OCI-LY7 (cell line): ENCODE results near the gene INPP5J. TPM values are rescaled to one million over a fixed set of nuclear protein-coding genes. Genes with fewer than 3 reads are reported as not detected.

Experiments used
- BruUV-seq: library from RNA; stranded (reverse); fragments of 400-500 nt; replicated peaks from 2 replicates; lab custom pipeline; 2021; lab: Mats Ljungman, UMichigan
- CTCF ChIA-PET: fragments of 300-600 bp; sonication (Branson Sonifier 250); formaldehyde crosslinking; loops from one replicate; lab custom pipeline; 2022; ENCODE audit warnings: antibody characterized with exemption; ENCODE audit not compliant: unreplicated experiment; lab: Charles Lee
- POLR2A ChIA-PET: fragments of 300-600 bp; sonication (Branson Sonifier 250); formaldehyde crosslinking; loops from one replicate; lab custom pipeline; 2022; ENCODE audit warnings: antibody characterized with exemption; lab: Charles Lee
- DNase-seq: peaks from one replicate; pipeline ENCODE4 v3.0.0-alpha.2; 2015; ENCODE audit warnings: low spot score
- H2AFZ ChIP-seq: fragments of 200-600 bp; sonication (generic), shearing (Covaris generic); 2 replicates; pipeline ENCODE4 v1.6.1; 2014; ENCODE audit warnings: mild to moderate bottlenecking, antibody characterized with exemption, low read length, moderate library complexity
- H3K27ac ChIP-seq: fragments of 200-600 bp; sonication (generic); 2 replicates; pipeline ENCODE4 v1.5.1; 2014; ENCODE audit warnings: mixed run types, low read depth, mild to moderate bottlenecking, moderate library complexity, low read length, inconsistent platforms; ENCODE audit not compliant: poor library complexity, severe bottlenecking
- H3K36me3 ChIP-seq: fragments of 200-600 bp; sonication (generic); 2 replicates; pipeline ENCODE4 v1.6.1; 2014; ENCODE audit warnings: mild to moderate bottlenecking, antibody characterized with exemption, low read length, moderate library complexity, mixed read lengths; ENCODE audit not compliant: insufficient read depth
- H3K4me1 ChIP-seq: fragments of 200-600 bp; sonication (generic); 2 replicates; pipeline ENCODE4 v1.5.1; 2014; ENCODE audit warnings: mild to moderate bottlenecking, low read length; ENCODE audit not compliant: insufficient read depth, poor library complexity, severe bottlenecking
- H3K4me2 ChIP-seq: fragments of 200-600 bp; sonication (generic); 2 replicates; pipeline ENCODE4 v1.6.1; 2014; ENCODE audit warnings: mild to moderate bottlenecking, low read length
- H3K4me3 ChIP-seq: fragments of 200-600 bp; sonication (generic); 2 replicates; pipeline ENCODE4 v1.5.1; 2014; ENCODE audit warnings: mild to moderate bottlenecking, low read depth, low read length; ENCODE audit not compliant: poor library complexity, severe bottlenecking
- H3K79me2 ChIP-seq: fragments of 200-600 bp; sonication (generic); 2 replicates; pipeline ENCODE4 v1.6.1; 2016; ENCODE audit warnings: low read depth, mild to moderate bottlenecking, low read length, moderate library complexity, mixed read lengths; ENCODE audit not compliant: insufficient read depth
- H3K9me2 ChIP-seq: fragments of 200-600 bp; sonication (generic); 2 replicates; pipeline ENCODE4 v1.6.1; 2016; ENCODE audit warnings: mild to moderate bottlenecking, low read length, mixed read lengths; ENCODE audit not compliant: insufficient read depth
- H3K9me3 ChIP-seq: fragments of 200-600 bp; sonication (generic); 2 replicates; pipeline ENCODE4 v1.6.1; 2014; ENCODE audit warnings: mild to moderate bottlenecking, mixed run types, low read length, mixed read lengths
- H4K20me1 ChIP-seq: fragments of 200-600 bp; sonication (generic); 2 replicates; pipeline ENCODE4 v1.6.1; 2014; ENCODE audit warnings: mild to moderate bottlenecking, antibody characterized with exemption, low read length, moderate library complexity, mixed read lengths; ENCODE audit not compliant: insufficient read depth
- CTCF ChIP-seq: fragments of 200-600 bp; sonication (generic); conservative IDR thresholded peaks from 2 replicates; pipeline ENCODE4 v1.5.1; 2014; ENCODE audit warnings: mild to moderate bottlenecking, antibody characterized with exemption, low read length, moderate library complexity, mixed read lengths
- EZH2phosphoT487 ChIP-seq: fragments of 200-600 bp; sonication (generic); IDR thresholded peaks from 2 replicates; pipeline ENCODE4 v1.6.1; 2018; ENCODE audit warnings: low read depth, borderline replicate concordance, mild to moderate bottlenecking, mixed run types, antibody characterized with exemption, low read length, moderate library complexity, mixed read lengths
- intact Hi-C: fragments of 100-400 bp; cut with micrococcal nuclease; formaldehyde crosslinking; loops from one replicate; pipeline ENCODE4 v1.10.0; 2022; ENCODE audit not compliant: unreplicated experiment
- total RNA-seq, 2 experiments: library from RNA; depleted of rRNA in 1 of 2; stranded (reverse); fragments of >200 nt in 1 of 2; shearing (Covaris generic) in 1 of 2; gene quantifications; 2 replicates each; pipeline ENCODE4 v1.2.3, GENCODE V29; 2014 to 2022

INPP5J gene
- total RNA-seq, 2 experiments from 2014 or later = 7.5 TPM; not detected in 1

GRCh38 chr22:31124811-31125465, 2.2 kb downstream of the INPP5J start:
- intact Hi-C loops = no loop called here
- H3K4me2 ChIP-seq = no peak overlapping the region
- CTCF ChIA-PET = no interaction called here
- no peaks in the 10 kb centered on the region for H4K20me1 ChIP-seq
- H3K9me3 ChIP-seq = no peaks in the 10 kb centered on the region
- TF ChIP-seq CTCF (no peak), EZH2phosphoT487 (no peak)
- H3K4me3 ChIP-seq = no peak overlapping the region
- no peaks in the 10 kb centered on the region for H3K79me2 ChIP-seq
- no peak overlapping the region for H2AFZ ChIP-seq
- POLR2A ChIA-PET = no interaction called here
- H3K9me2 ChIP-seq = no peaks in the 10 kb centered on the region
- no peak overlapping the region for H3K27ac ChIP-seq
- no TSS peak for BruUV-seq
- no peak for DNase-seq
- peaks cover 8% of the 10 kb centered on the region for H3K4me1 ChIP-seq
- no peaks in the 10 kb centered on the region for H3K36me3 ChIP-seq

- Histone ChIP-seq H3K27ac (no peak overlapping the region), H3K4me2 (no peak overlapping the region), H3K36me3 (no peaks in the 10 kb centered on the region), H3K9me3 (no peaks in the 10 kb centered on the region), H2AFZ (no peak overlapping the region), H4K20me1 (no peaks in the 10 kb centered on the region), H3K79me2 (no peaks in the 10 kb centered on the region), H3K4me1 (peaks cover 8% of the 10 kb centered on the region), H3K9me2 (no peaks in the 10 kb centered on the region), H3K4me3 (no peak overlapping the region)
- ChIA-PET POLR2A (interaction anchor here (0.5 kb wide), 1 partner anchor 104 kb away, joined by 3 read pairs; no protein-coding TSS in a partner anchor), CTCF (no interaction called here)
- intact Hi-C loops = no loop called here
- TF ChIP-seq CTCF = no peak
- TF ChIP-seq EZH2phosphoT487 = no peak
- DNase-seq = no peak
- no TSS peak for BruUV-seq
Observed at GRCh38 chr22:31125521-31126117, 2.9 kb downstream of the INPP5J start.
